22Rv1 (cell line): ENCODE measurements around the gene CAMKMT.

Source experiments
- H3K27ac ChIP-seq: fragments of 450-650 bp; 2 replicates; pipeline ENCODE4 v1.5.1; 2017
- CTCF ChIP-seq: fragments of 450-650 bp; IDR thresholded peaks from 2 replicates; pipeline ENCODE4 v1.5.1; 2017; ENCODE audit warnings: mild to moderate bottlenecking
- ZFX ChIP-seq: fragments of 450-650 bp; IDR thresholded peaks from 2 replicates; pipeline ENCODE4 v1.6.1; 2017; ENCODE audit warnings: antibody characterized with exemption, borderline replicate concordance

Gene CAMKMT

GRCh38 chr2:44612276-44612675 lies 250.5 kb downstream of the CAMKMT start:
- H3K27ac ChIP-seq: no peak overlapping the region
- TF ChIP-seq CTCF (no peak), ZFX (no peak)

DNA sequence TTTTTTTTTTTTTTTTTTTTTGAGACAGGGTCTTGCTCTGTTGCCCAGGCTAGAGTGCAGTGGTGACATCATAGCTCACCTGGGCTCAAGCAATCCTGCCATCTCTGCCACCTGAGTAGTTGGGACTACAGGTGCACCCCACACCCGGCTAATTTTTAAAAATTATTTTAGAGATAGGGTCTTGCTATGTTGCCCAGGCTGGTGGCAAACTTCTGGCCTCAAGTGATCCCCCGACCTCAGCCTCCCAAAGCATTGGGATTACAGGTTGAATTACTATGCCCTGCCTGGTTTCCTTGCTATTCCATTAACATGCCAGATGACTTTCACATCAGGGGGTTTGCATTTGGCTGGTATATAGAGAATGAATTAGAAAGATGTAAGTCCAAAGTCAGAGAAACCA lies 253.2 kb downstream of the CAMKMT start:
- no peak overlapping the region for H3K27ac ChIP-seq
- no peak for TF ChIP-seq ZFX
- no peak for TF ChIP-seq CTCF

DNA sequence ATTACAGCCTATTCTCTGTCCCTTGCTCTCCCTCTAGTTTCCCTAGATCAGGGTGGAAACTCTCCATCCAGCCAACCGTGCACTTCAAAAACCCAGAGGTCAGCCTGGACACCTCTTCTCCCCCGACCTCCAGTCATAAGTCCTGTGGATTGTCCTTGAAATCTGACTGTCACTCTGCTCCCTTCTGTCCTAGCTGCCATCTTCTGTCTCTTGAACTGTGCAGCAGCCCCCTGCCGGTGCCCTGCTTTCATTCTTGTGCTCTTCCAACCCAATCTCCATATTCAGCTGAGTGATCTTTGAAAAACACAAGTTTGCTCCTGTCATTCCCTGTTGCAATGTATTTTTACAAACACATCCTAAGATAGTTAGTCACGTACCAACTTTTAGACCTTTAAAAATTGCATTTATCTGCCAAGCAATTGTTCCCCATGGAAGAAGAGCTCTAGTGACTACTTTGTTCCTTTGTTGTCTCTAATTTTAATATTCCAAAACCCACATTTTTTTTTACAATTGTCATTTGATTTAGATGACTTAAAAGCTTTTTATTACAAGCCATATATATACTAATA lies 254.3 kb downstream of the CAMKMT start:
- no peak overlapping the region for H3K27ac ChIP-seq
- TF ChIP-seq ZFX (no peak), CTCF (no peak)

- no peak for TF ChIP-seq ZFX
- TF ChIP-seq CTCF: no peak
- H3K27ac ChIP-seq: no peak overlapping the region
These were observed 255.0 kb downstream of the CAMKMT start for GRCh38 chr2:44616667-44617155.

- H3K27ac ChIP-seq: no peak overlapping the region
- TF ChIP-seq CTCF (no peak), ZFX (no peak)
These were observed 256.7 kb downstream of the CAMKMT start for GRCh38 chr2:44618251-44619023.

DNA sequence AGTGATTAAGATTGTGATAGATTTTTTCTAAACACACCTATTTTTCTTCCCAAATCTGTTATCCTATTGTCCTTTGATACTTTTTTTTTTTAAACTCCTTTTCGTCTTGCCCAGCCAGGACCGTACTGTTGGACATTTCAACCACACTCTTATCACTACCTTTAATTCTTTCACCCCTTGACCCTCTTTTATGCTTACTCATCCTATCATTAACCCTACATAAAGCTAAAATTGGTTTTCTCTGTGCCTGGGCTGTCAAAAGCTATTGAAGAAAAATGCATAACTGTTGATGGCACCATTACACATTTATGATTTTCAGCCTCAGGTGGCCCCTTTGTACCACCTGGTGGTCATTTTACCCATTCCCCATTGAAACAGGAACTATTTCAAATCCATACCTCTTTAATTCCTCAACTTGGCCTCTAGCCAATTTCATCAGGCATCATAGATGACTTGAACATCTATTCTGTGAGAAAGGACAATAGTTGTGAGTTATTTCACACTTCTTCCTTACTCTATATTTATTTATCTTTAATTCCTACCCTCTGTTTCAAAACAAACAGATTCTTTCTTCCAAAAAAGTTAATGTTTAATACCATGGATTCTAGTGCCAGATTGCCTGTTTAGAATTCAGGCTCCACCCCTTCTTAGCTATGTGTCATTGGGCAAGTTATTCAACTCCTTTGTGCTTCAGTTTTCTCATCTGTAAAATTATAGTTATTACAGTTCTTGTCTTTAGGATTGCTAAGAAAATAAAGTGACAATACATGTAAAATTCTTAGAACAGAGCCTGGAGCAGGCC lies 258.6 kb downstream of the CAMKMT start:
- TF ChIP-seq CTCF (no peak), ZFX (no peak)
- no peak overlapping the region for H3K27ac ChIP-seq
